Stimulated activated CD4-positive, alpha-beta T cell treated with anti-CD3 and anti-CD28 coated beads, Interleukin-2, amount 100 ng/mL, for 4 hours (primary cell): ENCODE data around the gene C20orf202.

Experiments used
- DNase-seq: peaks from one replicate; pipeline ENCODE4 v3.0.0-alpha.2; 2020; ENCODE audit warnings: low read depth

C20orf202 gene

GRCh38 chr20:1202762-1203504 is at the start of gene C20orf202:
Gene C20orf202 (plus strand): TSS chr20:1203454. CDS start chr20:1203586, 132 bp downstream.
- no peak for DNase-seq

GRCh38 chr20:1154226-1154625 is 49.0 kb upstream of the C20orf202 start:
- no peak for DNase-seq

- no peak for DNase-seq
Observed at GRCh38 chr20:1154691-1155090, 48.6 kb upstream of the C20orf202 start.

GRCh38 chr20:1155342-1155741 is 47.9 kb upstream of the C20orf202 start:
- no peak for DNase-seq

GRCh38 chr20:1160496-1160895 is 42.8 kb upstream of the C20orf202 start:
- DNase-seq = no peak

- DNase-seq = no peak
Observed at GRCh38 chr20:1160991-1161390, 42.3 kb upstream of the C20orf202 start.

- DNase-seq = no peak
Observed at GRCh38 chr20:1163105-1163504, 40.1 kb upstream of the C20orf202 start.

GRCh38 chr20:1163653-1164052 is 39.6 kb upstream of the C20orf202 start:
- no peak for DNase-seq

- DNase-seq = no peak
Observed at GRCh38 chr20:1164871-1165270, 38.4 kb upstream of the C20orf202 start.

GRCh38 chr20:1165521-1165920 is 37.7 kb upstream of the C20orf202 start:
- no peak for DNase-seq

- no peak for DNase-seq
Observed at GRCh38 chr20:1165941-1166340, 37.3 kb upstream of the C20orf202 start.

GRCh38 chr20:1166948-1167720 is 36.1 kb upstream of the C20orf202 start:
- DNase-seq = no peak

- DNase-seq = no peak
Observed at GRCh38 chr20:1169224-1169623, 34.0 kb upstream of the C20orf202 start.

GRCh38 chr20:1171461-1172093 is 31.7 kb upstream of the C20orf202 start:
- DNase-seq = no peak

- DNase-seq = no peak
Observed at GRCh38 chr20:1173698-1174097, 29.6 kb upstream of the C20orf202 start.

GRCh38 chr20:1174787-1175186 is 28.5 kb upstream of the C20orf202 start:
- DNase-seq = no peak

- DNase-seq = no peak
Observed at GRCh38 chr20:1177680-1178079, 25.6 kb upstream of the C20orf202 start.

- no peak for DNase-seq
Observed at GRCh38 chr20:1178103-1178502, 25.2 kb upstream of the C20orf202 start.

GRCh38 chr20:1178623-1179022 is 24.6 kb upstream of the C20orf202 start:
- no peak for DNase-seq

- DNase-seq = no peak
Observed at GRCh38 chr20:1180949-1181348, 22.3 kb upstream of the C20orf202 start.

GRCh38 chr20:1182106-1182505 is 21.1 kb upstream of the C20orf202 start:
- DNase-seq = no peak

GRCh38 chr20:1183153-1183552 is 20.1 kb upstream of the C20orf202 start:
- DNase-seq = no peak

GRCh38 chr20:1184260-1184637 is 19.0 kb upstream of the C20orf202 start:
- no peak for DNase-seq
